ENCODE results near the gene WDR87. TPM values are rescaled to one million over a fixed set of nuclear protein-coding genes. Genes with fewer than 3 reads are reported as not detected.

Gene WDR87
- total and polyA plus RNA-seq, 2 of the 4 experiments (the other 2 are of a cell fraction) = not detected

DNA sequence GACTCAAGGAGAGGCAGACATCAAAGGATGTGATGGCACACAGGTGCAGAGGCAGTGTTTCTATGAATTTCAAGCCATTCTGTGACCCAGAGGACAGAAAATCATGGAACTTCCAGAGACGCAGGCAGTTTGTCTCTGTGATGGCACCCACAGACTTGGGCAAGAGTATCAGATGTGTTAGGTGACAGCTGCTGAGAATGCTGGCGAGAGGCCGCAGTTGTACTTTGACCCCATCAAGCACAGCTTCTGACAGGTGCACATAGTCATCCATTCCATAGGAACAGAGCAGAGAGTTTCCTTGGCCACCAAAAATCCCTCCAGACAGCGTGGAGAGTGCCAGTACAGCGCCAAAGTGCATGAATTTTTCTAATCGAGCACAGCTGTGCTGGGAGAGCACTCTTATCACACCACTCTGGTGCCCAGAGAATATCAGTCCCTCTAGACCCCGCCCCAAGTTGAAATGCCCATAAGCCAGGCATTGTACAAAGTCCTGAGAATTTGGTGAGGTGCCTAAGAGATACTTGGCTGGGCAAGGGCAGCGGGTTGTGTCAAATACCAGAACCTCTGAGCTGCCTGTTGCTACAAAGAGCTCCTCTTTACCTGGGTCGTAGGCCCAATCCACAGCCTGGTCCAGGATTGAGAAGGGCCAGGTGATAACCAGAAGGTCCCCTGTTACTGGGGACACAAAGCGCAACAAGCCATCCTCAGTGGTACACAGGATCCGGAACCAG is 12.4 kb downstream of the WDR87 start:
- Histone ChIP-seq H4K8ac (ENCODE audit: low read depth in 2 of 2, low read length in 2 of 2) (no peak overlapping the region), H3K14ac (replicated peaks; ENCODE audit: low read depth, low read length) (no peak overlapping the region), H3K36me3 (ENCODE audit: control insufficient read depth, insufficient read depth, low read length) (no peaks in the 10 kb centered on the region), H3K56ac (ENCODE audit: extremely low read depth, insufficient read depth, low read length) (no peak overlapping the region), H2BK5ac (ENCODE audit: low read depth, low read length, poor library complexity, severe bottlenecking) (no peak overlapping the region), H3K4me2 (ENCODE audit: low read depth, low read length) (no peak overlapping the region), H2BK120ac (ENCODE audit: low read depth, low read length) (no peak overlapping the region), H3K4me3 (ENCODE audit: insufficient read depth, low read depth, low read length) (no peak overlapping the region), H3K9me3 (ENCODE audit: control insufficient read depth, insufficient read depth, low read length) (peaks cover under 1% of the 10 kb centered on the region; the same call in 1 of the 2 replicates), H3K79me1 (ENCODE audit: low read depth in 1 of 2, low read length in 2 of 2) (no peaks in the 10 kb centered on the region), H3K27me3 (ENCODE audit: control insufficient read depth, insufficient read depth, low read length) (peaks cover 27% of the 10 kb centered on the region), H3K18ac (ENCODE audit: low read depth, low read length) (no peak overlapping the region), H3K9ac (ENCODE audit: low read depth, low read length) (no peak overlapping the region), H3K9me1 (ENCODE audit: insufficient read depth, low read length) (no peaks in the 10 kb centered on the region; the same call in 1 of the 2 replicates), H2BK15ac (ENCODE audit: low read depth, low read length) (no peak overlapping the region), H3K27ac (ENCODE audit: insufficient read depth, low read length) (no peak overlapping the region), H4K91ac (ENCODE audit: insufficient read depth, low read depth, low read length) (no peak overlapping the region), H3K23ac (ENCODE audit: low read depth, low read length) (no peak overlapping the region), H4K5ac (ENCODE audit: low read depth, low read length) (no peak overlapping the region), H2AK9ac (replicated peaks; ENCODE audit: low read depth, low read length, poor library complexity) (no peak overlapping the region), H3K4me1 (ENCODE audit: control insufficient read depth, insufficient read depth, low read length) (no peaks in the 10 kb centered on the region), H2AFZ (replicated peaks; ENCODE audit: low read length, poor library complexity) (peak overlapping the region; percentile 14), H2AK5ac (ENCODE audit: low read depth, low read length) (no peak overlapping the region), H4K20me1 (ENCODE audit: insufficient read depth, low read length) (no peaks in the 10 kb centered on the region), H3K4ac (ENCODE audit: low read depth, low read length) (no peak overlapping the region), H2BK20ac (ENCODE audit: low read depth, low read length) (no peak overlapping the region)
- dilution Hi-C loops (cut with HindIII; ENCODE audit: low sequenced_read_pairs, unreplicated experiment) = no loop called here
- no peak for TF ChIP-seq CEBPB (IDR thresholded peaks at IDR 0.05; ENCODE audit: low read depth, low read length)
- no peak for TF ChIP-seq MAZ (IDR thresholded peaks at IDR 0.05; ENCODE audit: borderline replicate concordance, low read depth, low read length)
- TF ChIP-seq FOS (IDR thresholded peaks at IDR 0.05; ENCODE audit: low read depth, low read length) = no peak
- TF ChIP-seq RCOR1 (IDR thresholded peaks at IDR 0.05; ENCODE audit: insufficient replicate concordance, low read length) = no peak
- TF ChIP-seq, protein P1, sequence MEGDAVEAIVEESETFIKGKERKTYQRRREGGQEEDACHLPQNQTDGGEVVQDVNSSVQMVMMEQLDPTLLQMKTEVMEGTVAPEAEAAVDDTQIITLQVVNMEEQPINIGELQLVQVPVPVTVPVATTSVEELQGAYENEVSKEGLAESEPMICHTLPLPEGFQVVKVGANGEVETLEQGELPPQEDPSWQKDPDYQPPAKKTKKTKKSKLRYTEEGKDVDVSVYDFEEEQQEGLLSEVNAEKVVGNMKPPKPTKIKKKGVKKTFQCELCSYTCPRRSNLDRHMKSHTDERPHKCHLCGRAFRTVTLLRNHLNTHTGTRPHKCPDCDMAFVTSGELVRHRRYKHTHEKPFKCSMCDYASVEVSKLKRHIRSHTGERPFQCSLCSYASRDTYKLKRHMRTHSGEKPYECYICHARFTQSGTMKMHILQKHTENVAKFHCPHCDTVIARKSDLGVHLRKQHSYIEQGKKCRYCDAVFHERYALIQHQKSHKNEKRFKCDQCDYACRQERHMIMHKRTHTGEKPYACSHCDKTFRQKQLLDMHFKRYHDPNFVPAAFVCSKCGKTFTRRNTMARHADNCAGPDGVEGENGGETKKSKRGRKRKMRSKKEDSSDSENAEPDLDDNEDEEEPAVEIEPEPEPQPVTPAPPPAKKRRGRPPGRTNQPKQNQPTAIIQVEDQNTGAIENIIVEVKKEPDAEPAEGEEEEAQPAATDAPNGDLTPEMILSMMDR (conservative IDR thresholded peaks at IDR 0.05; ENCODE audit: low read depth, low read length) = no peak
- no peak for TF ChIP-seq RAD21 (IDR thresholded peaks at IDR 0.05; ENCODE audit: low read length)
- TF ChIP-seq POLR2A (IDR thresholded peaks at IDR 0.05; ENCODE audit: low read depth, low read length) = no peak
- in situ Hi-C loops (cut with MboI; ENCODE audit: low sequenced_read_pairs) = loop anchor here (10.0 kb wide), 1 partner anchor 441 kb away; the partner anchor contains the start of gene CATSPERG
- ATAC-seq (ENCODE audit: low read depth) (no peak), DNase-seq (no peak)
- ChIA-PET POLR2A (ENCODE audit: unreplicated experiment) (no interaction called here), CTCF (no interaction called here)
- 55% methylated on average over 7 of the region's 11 CpGs; no CpG with 5 or more reads in 1 of the 2 experiments for WGBS, 2 experiments (ENCODE audit: extremely low coverage in 2 of 2, insufficient read length in 1 of 2)
- intact Hi-C loops (cut with micrococcal nuclease) = no loop called here
- no TSS peak for BruUV-seq (replicated peaks)

All from IMR-90 (cell line).